Stimulated activated CD8-positive, alpha-beta memory T cell treated with anti-CD3 and anti-CD28 coated beads, Interleukin-4, amount 100 ng/mL, for 4 hours (primary cell): ENCODE data around the gene ATP5F1D.
"Not testable (repeated sequence)": the region's sequence is repeated elsewhere in the genome, so short reads cannot be mapped to it uniquely, and the experiment has no call there.

Source experiments
- DNase-seq, 2 donors: peaks; one replicate each; pipeline ENCODE4 v3.0.0-alpha.2; 2020; ENCODE audit warnings: low read depth in 2 of 2, low spot score in 1 of 2

The ATP5F1D gene

GRCh38 chr19:1246265-1247087 lies 4.9 kb downstream of the ATP5F1D start:
- not testable (repeated sequence) for DNase-seq

GRCh38 chr19:1247748-1248138 lies 6.2 kb downstream of the ATP5F1D start:
- no peak for DNase-seq

- DNase-seq = peak in 1 of 2 donors; percentile 63
These were observed 6.7 kb downstream of the ATP5F1D start, which contains the start of gene MIDN for GRCh38 chr19:1248139-1248785. TSS of gene MIDN (plus strand) at chr19:1248583. CDS start at chr19:1250297, 1,714 bp downstream.

GRCh38 chr19:1248786-1249297 lies 7.3 kb downstream of the ATP5F1D start:
- DNase-seq = peak in 1 of 2 donors; percentile 71

- DNase-seq = peak; percentile 81 to 92
These were observed 7.9 kb downstream of the ATP5F1D start for GRCh38 chr19:1249298-1249989.

GRCh38 chr19:1249990-1250436 lies 8.5 kb downstream of the ATP5F1D start:
- DNase-seq = no peak

- DNase-seq = no peak
These were observed 9.1 kb downstream of the ATP5F1D start for GRCh38 chr19:1250437-1251260.

GRCh38 chr19:1251330-1252220 lies 10.0 kb downstream of the ATP5F1D start:
- no peak for DNase-seq

GRCh38 chr19:1252221-1252820 lies 10.8 kb downstream of the ATP5F1D start:
- DNase-seq = peak in 1 of 2 donors; percentile 56

GRCh38 chr19:1252821-1253513 lies 11.4 kb downstream of the ATP5F1D start:
- DNase-seq = peak in 1 of 2 donors; percentile 67

- DNase-seq = no peak
These were observed 12.0 kb downstream of the ATP5F1D start for GRCh38 chr19:1253514-1254080.

- DNase-seq = no peak
These were observed 12.6 kb downstream of the ATP5F1D start for GRCh38 chr19:1254081-1254527.

- no peak for DNase-seq
These were observed 13.1 kb downstream of the ATP5F1D start for GRCh38 chr19:1254530-1255185.

GRCh38 chr19:1255186-1256161 lies 13.9 kb downstream of the ATP5F1D start:
- no peak for DNase-seq

GRCh38 chr19:1256646-1257474 lies 15.3 kb downstream of the ATP5F1D start:
- no peak for DNase-seq
